Mesendoderm (in vitro differentiated cells): ENCODE data around the gene PLCB1.
A peak's percentile ranks its signal among the peaks of the same experiment; 100 is the strongest.

ENCODE experiments used
- DNase-seq: peaks from one replicate; pipeline ENCODE4 v3.0.0; 2013
- H2AK5ac ChIP-seq: 2 replicates; pipeline ENCODE4 v1.6.1; 2013; ENCODE audit warnings: low read length, inconsistent platforms
- H2BK120ac ChIP-seq: 2 replicates; pipeline ENCODE4 v1.6.1; 2013; ENCODE audit warnings: low read depth, mild to moderate bottlenecking, low read length, moderate library complexity, mixed read lengths
- H2BK15ac ChIP-seq: replicated peaks from 2 replicates; pipeline ENCODE4 v1.6.1; 2013; ENCODE audit warnings: low read depth, mild to moderate bottlenecking, moderate library complexity
- H2BK5ac ChIP-seq: 2 replicates; pipeline ENCODE4 v1.6.1; 2013; ENCODE audit warnings: low read length, inconsistent platforms
- H3K18ac ChIP-seq: 2 replicates; pipeline ENCODE4 v1.6.1; 2013; ENCODE audit warnings: mild to moderate bottlenecking, low read length, mixed read lengths
- H3K23ac ChIP-seq: one replicate; pipeline ENCODE4 v1.6.1; 2013; ENCODE audit warnings: low read length
- H3K27ac ChIP-seq: 2 replicates; pipeline ENCODE4 v1.5.1; 2013; ENCODE audit warnings: low read depth, mild to moderate bottlenecking, inconsistent platforms, low read length, moderate library complexity
- H3K27me3 ChIP-seq: 2 replicates; pipeline ENCODE4 v1.6.1; 2013; ENCODE audit warnings: low read length, control low read depth, mild to moderate bottlenecking, inconsistent platforms; ENCODE audit not compliant: insufficient read depth, poor library complexity
- H3K36me3 ChIP-seq: 2 replicates; pipeline ENCODE4 v1.6.1; 2013; ENCODE audit warnings: low read length, inconsistent platforms; ENCODE audit not compliant: control insufficient read depth, insufficient read depth
- H3K4ac ChIP-seq: one replicate; pipeline ENCODE4 v1.6.1; 2013; ENCODE audit warnings: low read depth, mild to moderate bottlenecking, low read length, moderate library complexity
- H3K4me1 ChIP-seq: 2 replicates; pipeline ENCODE4 v1.6.1; 2013; ENCODE audit warnings: low read depth, low read length, inconsistent platforms; ENCODE audit not compliant: control insufficient read depth
- H3K4me2 ChIP-seq: 2 replicates; pipeline ENCODE4 v1.6.1; 2013; ENCODE audit warnings: low read length
- H3K4me3 ChIP-seq: 2 replicates; pipeline ENCODE4 v1.5.1; 2013; ENCODE audit warnings: mild to moderate bottlenecking, low read length
- H3K56ac ChIP-seq: one replicate; pipeline ENCODE4 v1.6.1; 2013; ENCODE audit warnings: low read length
- H3K79me1 ChIP-seq: 2 replicates; pipeline ENCODE4 v1.6.1; 2013; ENCODE audit warnings: low read length, inconsistent platforms
- H3K79me2 ChIP-seq: 2 replicates; pipeline ENCODE4 v1.6.1; 2013; ENCODE audit warnings: mild to moderate bottlenecking, low read length; ENCODE audit not compliant: control insufficient read depth, insufficient read depth
- H3K9ac ChIP-seq: 2 replicates; pipeline ENCODE4 v1.6.1; 2013; ENCODE audit warnings: low read length, inconsistent platforms
- H4K5ac ChIP-seq: one replicate; pipeline ENCODE4 v1.6.1; 2013; ENCODE audit warnings: low read length
- H4K8ac ChIP-seq: one replicate; pipeline ENCODE4 v1.6.1; 2013; ENCODE audit warnings: low read depth, mild to moderate bottlenecking, control low read depth, low read length, moderate library complexity
- WGBS: extraction: QIAGEN DNeasy Blood & Tissue Kit; methylation state at CpG from one replicate; pipeline ENCODE4 v1.1.7; 2013; ENCODE audit warnings: low lambda C conversion rate, missing lambda C conversion rate; ENCODE audit not compliant: insufficient coverage; ENCODE audit errors: extremely low coverage; 5-methylcytosine and 5-hydroxymethylcytosine counted together

PLCB1 gene

GRCh38 chr20:8271727-8272126, 139.7 kb downstream of the PLCB1 start:
- H3K9ac ChIP-seq: no peak overlapping the region
- no peak overlapping the region for H3K23ac ChIP-seq
- H3K27ac ChIP-seq: no peak overlapping the region
- no peak overlapping the region for H4K5ac ChIP-seq
- no peak overlapping the region for H2BK15ac ChIP-seq
- H3K18ac ChIP-seq: no peak overlapping the region
- H3K79me1 ChIP-seq: no peaks in the 10 kb centered on the region
- no peak overlapping the region for H4K8ac ChIP-seq
- no peak overlapping the region for H3K4me2 ChIP-seq
- H3K27me3 ChIP-seq: no peaks in the 10 kb centered on the region
- H2AK5ac ChIP-seq: no peak overlapping the region
- H2BK5ac ChIP-seq: no peak overlapping the region
- H2BK120ac ChIP-seq: no peak overlapping the region
- WGBS: no CpG with 5 or more reads among the region's 2 CpGs
- H3K36me3 ChIP-seq: no peaks in the 10 kb centered on the region
- no peak overlapping the region for H3K4ac ChIP-seq
- H3K4me1 ChIP-seq: no peaks in the 10 kb centered on the region
- H3K56ac ChIP-seq: no peak overlapping the region
- H3K79me2 ChIP-seq: no peaks in the 10 kb centered on the region
- no peak for DNase-seq
- H3K4me3 ChIP-seq: no peak overlapping the region

DNA sequence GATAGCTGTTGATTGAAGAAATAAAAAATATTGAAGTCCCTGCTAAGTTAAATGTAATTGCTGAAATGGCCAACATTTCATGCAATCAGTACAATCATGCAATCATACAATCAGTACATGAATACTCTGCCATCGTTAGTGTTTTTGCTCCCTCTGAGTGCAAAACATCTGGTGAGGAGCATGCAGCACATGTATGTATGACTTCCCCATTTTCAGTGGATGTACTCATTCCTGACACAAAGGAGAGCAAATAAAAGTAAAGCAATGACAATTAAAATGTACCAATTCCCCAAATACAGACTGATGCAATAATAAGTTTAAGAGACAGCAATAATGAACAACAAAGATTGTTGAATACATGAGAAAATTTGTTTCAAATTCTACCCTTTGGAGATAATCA, 140.7 kb downstream of the PLCB1 start:
- Histone ChIP-seq H3K4ac (no peak overlapping the region), H3K4me2 (no peak overlapping the region), H4K8ac (no peak overlapping the region), H3K79me2 (no peaks in the 10 kb centered on the region), H3K4me1 (no peaks in the 10 kb centered on the region), H3K23ac (no peak overlapping the region), H2BK5ac (no peak overlapping the region), H2BK120ac (no peak overlapping the region), H2BK15ac (no peak overlapping the region), H3K36me3 (no peaks in the 10 kb centered on the region), H3K9ac (no peak overlapping the region), H3K56ac (no peak overlapping the region), H2AK5ac (no peak overlapping the region), H3K27me3 (no peaks in the 10 kb centered on the region), H3K18ac (no peak overlapping the region), H3K79me1 (no peaks in the 10 kb centered on the region), H3K4me3 (no peak overlapping the region), H3K27ac (no peak overlapping the region), H4K5ac (no peak overlapping the region)
- no peak for DNase-seq
- WGBS: no CpG with 5 or more reads among the region's 1 CpG

DNA sequence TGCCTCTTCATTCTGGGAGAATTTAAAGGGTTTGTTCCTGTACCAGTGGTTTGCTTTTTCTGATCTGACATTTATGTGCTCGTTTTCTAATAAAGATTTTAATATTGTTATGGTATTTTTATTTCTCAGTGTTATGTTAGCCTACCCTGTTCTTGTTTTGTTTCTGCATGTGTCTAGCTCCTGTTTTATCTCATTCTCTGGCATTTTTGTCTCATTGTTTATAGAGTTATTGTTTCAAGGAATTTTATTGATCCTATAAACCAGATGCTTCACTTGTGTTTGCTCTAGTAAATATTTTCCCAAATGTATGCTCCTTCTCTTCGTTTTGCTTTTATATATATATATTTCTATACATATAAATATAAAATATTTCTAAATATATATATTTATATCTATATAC, 152.8 kb downstream of the PLCB1 start:
- Histone ChIP-seq H3K4me3 (no peak overlapping the region), H3K9ac (no peak overlapping the region)
- no CpG with 5 or more reads among the region's 2 CpGs for WGBS

DNA sequence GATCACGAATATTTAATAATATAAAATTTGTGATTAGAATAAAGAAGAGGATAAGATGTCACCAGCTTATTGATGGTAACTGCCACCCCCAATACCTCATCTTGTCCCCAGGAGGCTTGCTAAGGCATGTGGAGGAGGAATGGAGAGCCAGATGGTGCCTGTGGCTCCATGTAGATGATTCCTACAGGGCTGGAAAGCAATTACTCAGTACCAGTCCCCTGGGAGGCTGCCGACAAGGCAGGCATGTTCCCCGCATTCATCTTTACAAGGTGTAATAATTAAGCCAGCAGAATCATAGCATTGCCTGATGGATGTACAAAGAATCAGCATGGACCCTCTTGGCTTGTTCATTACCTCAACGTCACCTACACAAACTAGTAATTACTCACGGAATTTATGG, 155.3 kb downstream of the PLCB1 start:
- no peak overlapping the region for H4K8ac ChIP-seq
- H3K4me1 ChIP-seq: peaks cover 2% of the 10 kb centered on the region
- no peaks in the 10 kb centered on the region for H3K79me1 ChIP-seq
- H3K4me2 ChIP-seq: no peak overlapping the region
- DNase-seq: peak; percentile 11
- no peak overlapping the region for H3K27ac ChIP-seq
- no peak overlapping the region for H2BK5ac ChIP-seq
- no peak overlapping the region for H3K4me3 ChIP-seq
- WGBS: 100% methylated on average over 1 of the region's 5 CpGs
- H3K56ac ChIP-seq: no peak overlapping the region
- no peak overlapping the region for H3K23ac ChIP-seq
- no peaks in the 10 kb centered on the region for H3K79me2 ChIP-seq
- no peak overlapping the region for H2BK15ac ChIP-seq
- no peak overlapping the region for H2AK5ac ChIP-seq
- no peak overlapping the region for H4K5ac ChIP-seq
- H3K36me3 ChIP-seq: no peaks in the 10 kb centered on the region
- H2BK120ac ChIP-seq: no peak overlapping the region
- no peak overlapping the region for H3K9ac ChIP-seq
- no peak overlapping the region for H3K4ac ChIP-seq
- H3K27me3 ChIP-seq: no peaks in the 10 kb centered on the region
- no peak overlapping the region for H3K18ac ChIP-seq

More for the DNA sequence above, 152.8 kb downstream of the PLCB1 start:
- Histone ChIP-seq H3K79me2 (no peaks in the 10 kb centered on the region), H4K5ac (no peak overlapping the region), H2BK5ac (no peak overlapping the region), H3K4me1 (peaks cover 2% of the 10 kb centered on the region), H3K56ac (no peak overlapping the region), H2AK5ac (no peak overlapping the region), H4K8ac (no peak overlapping the region), H3K18ac (no peak overlapping the region), H3K27ac (no peak overlapping the region), H3K79me1 (no peaks in the 10 kb centered on the region), H2BK15ac (no peak overlapping the region), H3K23ac (no peak overlapping the region), H3K27me3 (no peaks in the 10 kb centered on the region), H2BK120ac (no peak overlapping the region), H3K4me2 (no peak overlapping the region), H3K36me3 (no peaks in the 10 kb centered on the region), H3K4ac (no peak overlapping the region)
- DNase-seq: no peak

GRCh38 chr20:8291200-8291599, 159.1 kb downstream of the PLCB1 start:
- H2BK120ac ChIP-seq: no peak overlapping the region
- H3K27ac ChIP-seq: no peak overlapping the region
- H3K79me1 ChIP-seq: no peaks in the 10 kb centered on the region
- no peak overlapping the region for H4K8ac ChIP-seq
- H3K9ac ChIP-seq: no peak overlapping the region
- no peak overlapping the region for H2BK5ac ChIP-seq
- peaks cover 2% of the 10 kb centered on the region for H3K4me1 ChIP-seq
- H3K36me3 ChIP-seq: no peaks in the 10 kb centered on the region
- no peak overlapping the region for H3K18ac ChIP-seq
- H2AK5ac ChIP-seq: no peak overlapping the region
- H3K4ac ChIP-seq: no peak overlapping the region
- H4K5ac ChIP-seq: no peak overlapping the region
- no peak overlapping the region for H3K4me2 ChIP-seq
- H3K56ac ChIP-seq: no peak overlapping the region
- H3K79me2 ChIP-seq: no peaks in the 10 kb centered on the region
- H3K4me3 ChIP-seq: no peak overlapping the region
- no peak for DNase-seq
- no peak overlapping the region for H3K23ac ChIP-seq
- H3K27me3 ChIP-seq: no peaks in the 10 kb centered on the region
- no CpG with 5 or more reads among the region's 1 CpG for WGBS
- H2BK15ac ChIP-seq: no peak overlapping the region

GRCh38 chr20:8291873-8292272, 159.8 kb downstream of the PLCB1 start:
- H4K5ac ChIP-seq: no peak overlapping the region
- no peak overlapping the region for H3K4me2 ChIP-seq
- no peak overlapping the region for H2BK120ac ChIP-seq
- no peaks in the 10 kb centered on the region for H3K27me3 ChIP-seq
- no peak overlapping the region for H3K18ac ChIP-seq
- H3K27ac ChIP-seq: no peak overlapping the region
- H3K4me1 ChIP-seq: peaks cover 2% of the 10 kb centered on the region
- no peaks in the 10 kb centered on the region for H3K79me2 ChIP-seq
- H2BK5ac ChIP-seq: no peak overlapping the region
- no peak overlapping the region for H3K56ac ChIP-seq
- no peak for DNase-seq
- no peak overlapping the region for H2AK5ac ChIP-seq
- no peak overlapping the region for H3K23ac ChIP-seq
- H3K9ac ChIP-seq: no peak overlapping the region
- H2BK15ac ChIP-seq: no peak overlapping the region
- no peak overlapping the region for H3K4ac ChIP-seq
- H3K79me1 ChIP-seq: no peaks in the 10 kb centered on the region
- no peak overlapping the region for H3K4me3 ChIP-seq
- H3K36me3 ChIP-seq: no peaks in the 10 kb centered on the region
- H4K8ac ChIP-seq: no peak overlapping the region
- WGBS: no CpG with 5 or more reads among the region's 1 CpG
